Measurements from ENCODE around the gene KCTD21.

Gene KCTD21

DNA sequence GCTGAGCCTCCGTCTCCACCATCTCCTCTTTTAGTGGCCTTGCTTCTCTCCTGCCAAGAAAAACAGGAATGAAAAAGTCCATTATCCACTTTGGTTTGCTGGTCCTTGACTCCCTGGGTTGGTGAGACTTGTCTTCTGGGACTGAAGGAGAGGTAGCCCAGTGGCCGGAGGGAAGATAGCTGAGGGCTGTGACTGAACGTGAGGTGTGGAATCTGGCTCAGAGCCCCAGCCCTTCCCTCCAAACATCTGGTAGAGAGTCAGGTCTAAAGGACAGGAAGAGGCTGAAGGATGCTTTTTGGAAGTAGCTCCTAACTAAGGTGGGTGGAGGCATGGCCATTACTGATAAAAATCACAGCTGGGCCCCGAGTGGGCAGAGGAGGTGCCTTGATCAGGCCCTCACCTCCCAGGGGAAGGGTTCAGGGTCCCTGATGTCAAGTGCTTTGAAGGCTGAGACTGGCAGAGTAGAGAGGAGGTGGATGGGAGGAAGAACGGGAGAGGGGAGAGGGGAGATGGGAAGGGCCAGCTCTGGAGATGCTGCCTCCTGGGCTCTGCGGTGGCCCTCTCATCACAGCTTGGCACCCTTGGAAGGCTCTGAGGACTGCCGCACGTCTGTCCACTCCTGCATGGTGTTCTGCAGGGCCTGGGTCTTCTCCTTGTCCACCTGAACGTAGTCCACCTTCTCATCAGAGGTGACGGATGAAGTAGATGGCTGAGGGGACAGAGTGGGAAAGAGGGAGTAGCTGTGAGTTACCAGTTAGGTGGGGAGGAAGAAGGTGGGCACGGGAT, 30.5 kb upstream of the KCTD21 start:
- DNase-seq = no peak

DNA sequence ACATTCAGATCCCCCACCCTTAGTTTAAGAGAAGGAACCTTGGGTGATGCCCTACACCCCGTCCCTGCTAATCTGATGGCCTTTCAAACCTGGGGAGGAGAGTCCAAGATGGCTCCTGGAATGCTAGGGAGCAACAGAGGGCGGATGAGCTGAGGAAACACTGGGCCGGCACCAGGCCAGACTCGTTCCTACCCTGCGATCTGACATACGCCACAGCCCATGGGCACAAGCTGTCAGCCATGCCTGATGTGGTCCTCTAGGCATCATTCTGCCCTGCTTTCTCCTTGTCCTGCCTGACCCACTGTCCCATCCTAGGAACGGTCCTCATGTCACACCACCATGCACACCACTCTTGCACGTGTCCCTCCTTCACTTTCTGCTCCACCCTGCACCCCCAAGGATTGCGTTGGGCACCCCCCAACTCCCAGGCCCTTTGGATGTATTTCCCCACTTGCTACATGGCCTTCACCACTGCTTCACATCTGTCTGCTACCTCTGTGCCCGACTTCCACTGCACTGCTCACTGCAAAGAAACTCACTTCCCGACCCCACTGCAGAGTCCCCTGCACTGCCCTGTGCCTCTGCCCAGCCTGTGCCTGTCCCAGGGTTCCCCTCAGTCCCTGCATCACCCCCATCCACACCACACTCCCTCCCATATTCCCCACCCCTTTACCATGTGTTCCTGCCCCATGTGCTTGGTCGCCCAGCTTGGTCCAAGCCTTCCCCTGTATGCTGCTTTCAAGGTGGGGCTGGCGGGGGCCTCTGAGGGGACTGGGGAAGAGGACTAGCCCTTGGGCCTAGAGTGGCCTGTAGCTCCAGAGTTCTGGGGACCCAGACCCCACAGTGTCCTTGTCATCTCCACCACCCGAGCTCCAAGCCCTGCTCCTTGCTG, 29.5 kb upstream of the KCTD21 start:
- DNase-seq = no peak

DNA sequence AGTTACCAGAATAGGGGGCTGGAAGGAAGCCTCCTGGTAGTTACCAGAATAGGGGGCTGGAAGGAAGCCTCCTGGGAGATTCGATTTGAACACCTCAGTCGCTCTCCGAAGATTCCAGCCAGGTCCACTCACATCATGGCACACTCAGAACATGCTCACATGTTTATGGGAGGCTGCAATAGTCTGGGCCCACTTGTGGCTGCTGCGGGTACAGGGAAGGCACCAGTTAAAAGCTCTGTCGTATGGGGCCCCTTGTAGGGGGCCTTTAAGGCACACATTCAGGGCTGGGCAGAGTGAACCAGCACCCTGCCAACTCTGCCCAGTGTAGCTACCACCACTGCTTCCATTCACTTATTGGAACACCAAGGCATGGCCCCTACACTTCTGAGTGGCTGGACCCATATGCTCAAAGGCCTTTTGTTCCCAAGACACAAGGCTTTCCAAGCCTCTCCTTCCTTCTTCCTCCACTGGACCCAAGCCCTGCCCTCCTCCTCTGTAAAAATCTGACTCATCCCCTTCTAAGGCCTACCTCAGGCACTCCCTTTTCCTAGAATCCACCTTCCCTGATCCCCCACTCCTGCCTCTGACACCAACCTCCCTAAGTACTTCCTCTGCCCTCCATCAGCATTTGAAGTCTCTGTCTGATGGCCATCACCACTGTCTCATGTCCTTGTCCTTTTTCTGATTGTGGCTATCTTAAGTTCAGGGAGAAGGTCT, 28.3 kb upstream of the KCTD21 start:
- no peak for DNase-seq

DNA sequence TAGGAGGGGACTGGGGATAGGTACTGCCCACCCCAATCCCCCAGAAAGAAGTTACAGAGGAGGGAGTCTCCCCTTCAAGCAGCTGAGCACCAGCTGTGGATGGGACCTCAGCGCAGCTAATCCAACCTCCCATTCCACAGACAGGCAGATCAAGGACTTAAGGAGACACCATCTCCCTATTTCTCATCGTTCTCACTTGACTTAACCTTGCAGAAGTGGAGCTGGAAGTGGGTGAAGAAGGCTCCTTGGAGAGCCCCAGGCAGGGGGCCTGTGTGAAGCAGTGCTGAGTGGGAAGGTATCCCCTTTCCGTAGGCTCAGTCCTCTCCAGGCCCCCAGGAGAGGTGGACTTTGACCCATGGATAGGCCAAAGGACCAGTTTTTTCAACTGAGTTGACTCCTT, 27.6 kb upstream of the KCTD21 start:
- no peak for DNase-seq

DNA sequence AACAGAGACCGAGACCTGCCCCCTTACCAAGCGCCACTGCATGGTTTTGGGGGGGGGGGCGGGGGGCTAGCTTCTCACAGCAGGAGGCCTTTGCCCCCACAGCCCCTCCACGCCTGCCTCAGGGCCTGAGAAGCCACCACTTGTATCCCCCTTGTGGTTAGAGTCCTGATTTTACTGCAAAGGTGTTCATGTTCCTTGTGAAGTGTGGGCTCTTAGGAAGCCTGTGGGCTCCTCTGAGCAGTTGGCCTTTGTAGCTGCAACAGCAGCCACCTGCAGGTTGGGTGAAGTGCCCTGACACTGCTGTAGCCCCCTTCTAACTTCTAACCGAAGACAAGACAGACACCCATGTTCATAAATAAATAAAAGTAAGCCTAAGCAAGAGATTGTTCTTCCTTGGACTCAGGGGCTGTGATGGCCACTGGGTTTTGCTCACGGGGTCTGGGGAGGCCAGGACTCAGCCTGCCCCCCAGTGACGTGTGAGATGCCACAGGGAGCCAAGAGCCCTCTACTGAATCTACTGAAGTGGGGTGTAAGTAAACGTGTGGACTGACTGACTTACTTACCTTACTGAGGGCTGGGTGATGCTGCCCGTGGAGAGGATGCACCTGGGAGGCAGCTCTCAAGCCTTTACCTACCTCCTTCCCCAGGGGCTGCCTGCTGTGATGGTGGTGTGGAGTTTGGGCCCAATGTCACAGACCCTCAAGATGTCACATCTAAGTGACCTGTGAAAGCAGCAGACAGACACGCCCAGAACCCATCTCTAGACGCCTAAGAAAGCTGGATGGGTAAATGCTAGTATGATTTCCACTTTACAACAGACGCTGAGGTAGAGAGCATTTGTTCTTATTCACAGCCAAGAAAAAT, 26.1 kb upstream of the KCTD21 start:
- no peak for DNase-seq

DNA sequence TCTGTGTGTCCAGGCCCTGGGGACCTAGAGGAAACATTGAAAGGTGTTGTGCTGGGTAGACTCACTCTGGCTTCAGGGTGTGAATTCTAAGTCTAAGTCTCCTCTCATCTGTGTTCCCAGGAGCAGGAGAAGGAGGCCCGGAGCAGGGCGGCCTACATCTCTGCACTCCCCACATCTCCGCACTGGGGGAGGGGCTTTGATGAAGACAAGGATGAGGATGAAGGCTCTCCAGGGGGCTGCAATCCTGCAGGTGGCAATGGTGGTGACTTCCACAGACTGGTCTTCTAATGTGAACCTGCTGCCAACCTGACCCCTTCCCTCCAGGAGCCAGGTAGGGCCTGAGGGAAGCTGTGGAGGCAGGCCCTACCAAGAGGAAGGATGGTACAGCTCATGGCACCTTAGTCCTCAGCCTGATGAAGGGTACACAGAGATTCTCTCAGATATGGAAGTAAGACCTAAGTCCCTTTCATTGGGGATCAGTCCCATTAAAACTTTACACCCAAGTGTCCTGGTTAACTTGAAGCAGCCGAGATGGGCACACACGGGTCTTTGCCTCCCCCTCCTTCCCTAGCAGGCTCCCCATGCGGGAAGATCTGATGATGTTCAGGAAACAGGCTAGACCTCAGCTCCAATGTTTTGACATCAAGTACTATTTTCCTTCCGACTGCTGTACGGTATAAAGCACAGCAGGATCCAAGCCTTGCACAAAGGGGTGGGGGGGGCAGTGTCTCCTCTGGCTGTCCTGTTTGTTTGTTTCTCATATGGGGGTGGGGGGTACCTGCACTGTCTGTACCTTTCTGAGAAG, 25.3 kb upstream of the KCTD21 start:
- no peak for DNase-seq

DNA sequence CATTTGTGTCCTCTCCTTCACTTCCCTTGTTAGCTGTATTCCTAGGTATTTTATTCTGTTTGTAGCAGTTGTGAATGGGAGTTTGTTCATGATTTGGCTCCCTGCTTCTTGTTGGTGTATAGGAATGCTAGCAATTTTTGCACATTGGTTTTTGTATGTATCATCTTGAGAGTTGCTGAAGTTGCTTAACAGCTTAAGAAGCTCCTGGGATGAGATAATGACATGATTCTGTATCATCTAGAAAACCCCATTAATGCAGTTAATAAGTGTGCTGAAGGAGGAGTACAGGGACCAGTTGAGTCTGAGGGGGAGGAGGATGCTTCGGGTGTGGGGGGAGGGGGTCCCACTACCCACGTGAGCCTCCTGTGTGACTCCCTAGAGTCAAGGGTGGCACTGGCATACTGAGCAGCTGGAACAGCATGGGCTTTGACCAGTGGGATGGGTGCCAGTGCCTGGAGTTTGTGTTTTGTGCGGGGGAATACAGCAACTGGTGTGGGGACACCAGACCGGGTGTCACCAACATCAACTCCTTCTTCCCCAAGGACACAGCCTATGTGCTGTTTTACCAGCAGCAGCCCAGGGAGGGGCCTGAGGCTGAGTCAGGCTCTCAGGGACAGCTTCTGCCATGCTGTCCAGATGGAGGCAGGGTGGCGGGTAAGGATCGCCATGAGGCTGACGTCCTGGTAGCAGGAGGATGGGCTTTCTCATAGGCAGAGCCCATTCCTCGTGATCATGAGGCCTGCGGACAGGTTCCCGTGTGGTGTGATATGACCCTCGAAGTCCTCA, 24.4 kb upstream of the KCTD21 start:
- no peak for DNase-seq

DNA sequence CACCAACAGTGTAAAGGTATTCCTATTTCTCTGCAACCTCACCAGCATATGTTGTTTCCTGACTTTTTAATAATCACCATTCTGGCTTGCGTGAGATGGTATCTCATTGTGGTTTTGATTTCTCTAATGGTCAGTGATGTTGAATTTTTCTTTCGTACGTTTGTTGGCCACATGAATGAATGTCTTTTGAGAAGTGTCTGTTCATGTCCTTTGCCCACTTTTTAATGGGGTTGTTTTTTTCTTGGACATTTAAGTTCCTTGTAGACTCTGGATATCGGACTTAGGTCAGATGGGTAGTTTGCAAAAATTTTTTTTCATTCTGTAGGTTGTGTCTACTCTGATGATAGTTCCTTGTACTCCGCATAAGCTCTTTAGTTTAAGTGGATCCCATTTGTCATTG, 23.1 kb upstream of the KCTD21 start:
- no peak for DNase-seq

DNA sequence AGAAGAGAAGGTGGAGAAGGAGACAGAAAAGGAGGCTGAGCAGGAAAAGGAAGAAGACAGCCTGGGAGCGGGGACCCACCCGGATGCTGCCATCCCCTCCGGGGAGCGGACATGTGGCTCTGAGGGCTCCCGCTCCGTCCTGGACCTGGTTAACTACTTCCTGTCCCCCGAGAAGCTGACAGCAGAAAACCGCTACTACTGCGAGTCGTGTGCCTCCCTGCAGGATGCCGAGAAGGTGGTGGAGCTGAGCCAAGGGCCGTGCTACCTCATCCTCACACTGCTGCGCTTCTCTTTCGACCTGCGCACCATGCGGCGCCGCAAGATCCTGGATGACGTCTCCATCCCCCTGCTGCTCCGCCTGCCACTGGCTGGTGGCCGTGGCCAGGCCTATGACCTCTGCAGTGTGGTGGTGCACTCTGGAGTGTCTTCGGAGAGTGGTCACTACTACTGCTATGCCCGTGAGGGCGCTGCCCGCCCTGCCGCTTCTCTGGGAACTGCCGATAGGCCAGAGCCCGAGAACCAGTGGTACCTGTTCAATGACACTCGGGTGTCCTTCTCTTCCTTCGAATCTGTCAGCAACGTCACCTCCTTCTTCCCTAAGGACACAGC, 21.7 kb upstream of the KCTD21 start:
- no peak for DNase-seq

DNA sequence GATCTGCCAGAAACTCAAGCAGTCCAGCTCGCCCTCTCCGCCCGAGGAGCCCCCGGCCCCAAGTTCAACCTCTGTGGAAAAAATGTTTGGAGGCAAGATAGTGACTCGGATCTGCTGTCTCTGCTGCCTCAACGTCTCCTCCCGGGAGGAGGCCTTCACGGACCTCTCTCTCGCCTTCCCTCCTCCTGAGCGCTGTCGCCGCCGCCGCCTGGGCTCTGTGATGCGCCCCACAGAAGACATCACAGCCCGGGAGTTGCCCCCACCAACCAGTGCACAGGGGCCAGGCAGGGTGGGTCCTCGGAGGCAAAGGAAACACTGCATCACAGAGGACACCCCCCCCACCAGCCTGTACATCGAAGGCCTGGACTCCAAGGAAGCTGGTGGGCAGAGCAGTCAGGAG, 21.1 kb upstream of the KCTD21 start:
- no peak for DNase-seq

DNA sequence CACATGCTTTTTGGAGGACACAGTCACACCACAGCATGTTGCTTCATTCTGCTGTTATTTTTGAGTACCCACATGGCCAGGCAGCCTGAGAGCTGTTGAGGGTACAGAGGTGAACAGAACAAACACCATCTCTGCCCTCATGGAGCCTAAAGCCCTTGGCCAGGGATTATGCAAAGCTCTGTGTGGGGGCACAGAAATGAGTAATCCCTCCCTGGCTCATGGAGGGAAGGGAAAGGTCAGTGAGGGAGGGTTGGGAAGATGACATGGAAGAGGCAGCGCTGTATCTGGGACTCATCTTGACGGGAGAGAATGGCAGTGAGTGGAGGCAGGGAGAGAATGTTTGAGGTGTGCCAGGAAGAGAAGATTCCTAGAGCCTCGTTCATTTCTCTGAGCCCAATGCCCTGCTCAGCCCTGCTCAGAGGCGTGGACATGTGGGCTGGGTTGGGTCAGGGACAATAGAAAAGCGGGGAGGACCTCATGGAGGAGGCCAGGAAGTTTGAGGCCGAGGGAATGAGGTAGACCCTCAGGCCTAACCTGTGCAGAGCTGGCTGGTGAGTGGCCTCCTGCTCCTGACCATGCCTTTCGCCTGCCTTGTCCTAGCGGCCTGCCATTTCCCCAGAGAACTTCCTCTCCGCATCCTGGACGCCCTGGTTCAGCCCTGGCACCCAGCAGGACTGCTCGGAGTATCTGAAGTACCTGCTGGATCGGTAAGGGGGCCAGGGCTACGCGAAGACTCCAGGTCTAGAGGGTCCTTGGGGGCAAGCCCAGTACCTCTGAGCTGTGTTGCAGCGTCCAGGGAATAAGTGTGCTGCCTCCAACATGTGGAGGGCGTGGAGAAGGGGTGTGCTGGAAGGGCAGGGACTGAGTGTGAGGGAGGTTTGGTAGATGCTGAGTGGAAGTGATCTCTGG, 20.1 kb upstream of the KCTD21 start:
- no peak for DNase-seq

DNA sequence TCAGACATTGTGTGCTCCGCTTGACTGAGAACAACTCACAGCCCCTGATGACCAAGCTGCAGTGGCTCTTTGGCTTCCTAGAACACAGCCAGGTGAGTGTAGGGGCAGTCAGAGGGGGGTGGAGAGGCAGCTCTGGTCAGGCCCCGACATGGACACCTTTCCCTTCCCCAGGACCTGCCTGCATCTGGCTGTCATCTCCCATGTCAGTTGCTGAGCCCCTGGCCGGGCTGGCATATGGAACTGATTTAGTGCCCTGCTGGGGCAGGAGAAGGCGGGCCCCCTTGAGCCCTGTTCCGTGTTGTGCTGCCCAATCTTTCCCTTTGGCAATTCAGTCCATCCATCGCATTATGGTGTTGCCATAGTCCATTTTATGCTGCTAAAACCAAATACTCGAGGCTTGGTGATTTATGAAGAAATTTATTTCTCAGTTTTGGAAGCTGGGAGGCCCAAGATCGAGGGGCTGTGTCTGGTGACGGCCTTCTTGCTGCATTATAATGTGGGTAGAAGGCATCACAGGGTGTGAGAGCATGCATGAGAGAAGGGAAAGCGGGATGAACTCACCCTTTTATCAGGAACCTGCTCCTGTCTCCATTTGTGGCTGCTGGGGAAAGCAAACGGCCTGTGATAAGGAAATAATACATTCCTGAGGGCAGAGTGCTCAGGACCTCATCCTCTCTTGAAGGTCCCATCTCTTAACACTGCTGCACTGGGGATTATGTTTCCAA, 19.3 kb upstream of the KCTD21 start:
- no peak for DNase-seq

DNA sequence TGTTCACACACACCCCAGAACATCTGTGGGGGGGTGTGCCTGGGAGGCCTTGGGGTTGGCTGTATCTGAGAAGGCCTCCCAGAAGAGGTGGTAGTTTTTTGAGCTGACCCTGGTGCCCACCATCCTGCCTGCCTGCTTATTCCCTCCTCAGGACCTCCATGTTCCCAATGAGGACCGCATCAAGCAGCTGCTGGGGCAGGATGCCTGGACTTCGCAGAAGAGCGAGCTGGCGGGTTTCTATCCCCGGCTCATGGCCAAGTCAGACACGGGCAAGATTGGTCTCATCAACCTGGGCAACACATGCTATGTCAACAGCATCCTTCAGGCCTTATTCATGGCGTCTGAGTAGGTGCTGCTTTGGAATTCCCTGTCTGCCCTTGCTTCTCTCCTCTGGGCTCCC, 17.3 kb upstream of the KCTD21 start:
- no peak for DNase-seq

DNA sequence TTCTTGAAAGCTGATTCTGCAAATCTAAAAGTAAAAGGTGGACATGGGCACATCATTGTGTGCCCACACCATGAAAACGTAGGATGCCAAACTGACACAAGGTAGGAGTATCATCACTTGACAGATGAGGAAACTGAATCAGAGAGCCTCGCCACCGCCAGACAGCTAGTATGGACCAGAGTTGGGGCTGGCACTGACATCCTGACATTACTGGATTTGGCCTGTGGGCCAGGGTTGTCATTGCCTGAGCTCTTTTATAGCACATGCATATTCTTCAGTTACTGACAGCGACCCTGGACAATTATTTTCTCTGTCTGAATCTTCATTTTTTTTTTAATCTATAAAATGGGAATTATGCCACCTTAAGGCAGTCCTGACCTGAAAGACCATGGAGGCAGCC, 16.8 kb upstream of the KCTD21 start:
- no peak for DNase-seq

DNA sequence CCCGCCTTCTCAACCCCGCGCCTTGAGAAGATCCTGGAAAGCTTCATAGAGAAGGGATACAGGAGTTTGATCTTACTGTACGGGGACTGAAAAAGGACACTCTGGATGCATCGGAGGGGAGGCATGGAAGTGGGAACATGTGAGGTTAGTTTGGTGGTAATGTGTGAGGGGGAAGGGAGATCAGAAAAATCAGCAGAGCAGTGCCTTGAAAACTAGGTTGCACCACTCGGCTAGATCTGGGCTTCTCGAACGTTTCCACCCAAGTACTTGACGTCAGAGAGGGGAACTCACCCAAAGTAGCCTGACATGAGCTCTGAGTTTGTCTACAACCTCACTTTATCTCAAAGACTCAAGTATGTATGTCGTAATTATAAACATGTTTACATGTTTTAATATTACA, 14.8 kb upstream of the KCTD21 start:
- DNase-seq = no peak

DNA sequence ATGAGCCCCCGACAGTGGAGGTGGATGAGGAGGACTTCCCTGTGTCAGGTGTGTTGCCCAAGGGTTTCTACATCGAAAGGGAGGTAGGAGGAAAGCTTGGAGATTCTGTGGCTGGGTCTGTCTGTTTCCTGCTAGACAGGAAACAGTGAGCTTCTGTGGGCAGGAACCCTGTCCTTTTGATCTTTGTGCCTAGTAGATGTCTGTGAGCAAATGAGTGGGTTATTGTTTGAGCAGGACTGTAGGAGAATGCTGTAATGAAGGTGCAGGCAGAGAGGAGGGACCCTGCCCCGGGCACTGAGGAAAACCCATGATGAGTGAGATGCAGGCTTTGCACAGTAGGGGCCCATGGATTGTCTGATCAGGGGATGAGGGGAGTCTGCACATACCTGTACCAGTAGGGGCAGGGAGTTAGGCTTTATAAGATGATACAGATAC, 14.3 kb upstream of the KCTD21 start:
- DNase-seq = no peak

DNA sequence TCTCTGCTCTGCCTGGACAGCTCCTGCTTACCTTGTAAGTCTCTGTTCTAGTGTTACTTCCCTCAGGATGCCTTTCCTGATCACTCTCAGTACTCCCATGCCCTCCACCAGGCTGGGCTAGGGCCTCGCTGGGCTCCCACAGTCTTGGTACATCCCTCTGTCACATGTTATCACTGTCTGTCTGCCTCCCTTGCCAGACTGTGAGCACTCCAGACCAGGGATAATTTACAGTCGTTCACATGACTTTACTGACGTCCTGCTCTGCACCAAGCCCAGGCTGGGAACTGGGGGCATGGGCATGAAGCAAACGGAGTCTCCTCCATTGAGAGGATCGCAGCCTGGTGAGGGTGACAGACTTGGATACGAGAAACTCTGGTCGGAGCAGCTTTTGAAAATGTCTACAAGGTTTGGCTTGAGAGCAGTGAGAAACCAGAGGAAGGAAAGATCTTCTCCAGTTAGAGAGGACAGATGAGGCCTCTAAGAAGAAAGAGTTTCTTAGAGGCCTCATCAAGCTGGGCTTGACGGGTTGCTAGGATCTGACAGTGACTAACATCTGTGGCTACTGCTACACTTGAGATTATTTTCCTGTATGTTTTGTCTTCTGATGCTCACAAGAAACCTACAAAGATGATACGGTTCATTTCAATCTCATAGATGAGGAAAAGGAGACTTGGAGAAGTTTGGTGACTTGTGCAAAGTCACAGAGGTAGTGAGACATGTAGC, 12.8 kb upstream of the KCTD21 start:
- DNase-seq = no peak

DNA sequence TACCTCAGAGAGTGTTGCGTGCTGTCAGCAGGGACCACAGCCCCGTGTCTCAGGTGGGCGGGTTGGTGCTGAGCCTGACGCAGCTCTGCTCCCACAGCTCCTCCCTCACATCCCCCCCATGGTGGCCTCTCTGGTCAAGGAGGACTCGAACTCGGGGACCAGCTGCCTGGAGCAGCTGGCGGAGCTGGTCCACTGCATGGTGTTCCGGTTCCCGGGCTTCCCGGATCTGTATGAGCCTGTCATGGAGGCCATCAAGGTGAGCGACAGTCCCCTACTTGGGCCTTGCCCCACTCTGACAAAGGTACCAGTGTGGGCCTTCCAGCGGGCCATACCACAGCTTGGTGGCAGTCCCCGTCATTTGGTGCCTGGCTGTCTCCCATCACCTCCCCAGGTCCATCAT, 12.1 kb upstream of the KCTD21 start:
- DNase-seq = no peak
